Right hindlimb (tissue), 1 donor: ENCODE data around the gene DYNLT1.
"Not testable (repeated sequence)": the region's sequence is repeated elsewhere in the genome, so short reads cannot be mapped to it uniquely, and the experiment has no call there.

Source experiments
- DNase-seq: peaks from one replicate; pipeline ENCODE4 v3.0.0-alpha.2; 2018

DYNLT1 gene

GRCh38 chr6:158662954-158663624 lies 18.5 kb upstream of the DYNLT1 start:
- peak; percentile 69 for DNase-seq

- no peak for DNase-seq
Measured at GRCh38 chr6:158662607-158662953, 18.0 kb upstream of the DYNLT1 start.

- DNase-seq, result no peak
Measured at GRCh38 chr6:158661156-158661685, 16.7 kb upstream of the DYNLT1 start.

- DNase-seq, result no peak
Measured at GRCh38 chr6:158660333-158660754, 15.8 kb upstream of the DYNLT1 start.

- not testable (repeated sequence) for DNase-seq
Measured at GRCh38 chr6:158656986-158657385, 12.4 kb upstream of the DYNLT1 start.

- DNase-seq, result no peak
Measured at GRCh38 chr6:158655569-158656450, 11.3 kb upstream of the DYNLT1 start.

GRCh38 chr6:158654960-158655489 lies 10.5 kb upstream of the DYNLT1 start:
- DNase-seq, result no peak

- peak; percentile 83 for DNase-seq
Measured at GRCh38 chr6:158654498-158654897, 10.0 kb upstream of the DYNLT1 start.

- DNase-seq, result no peak
Measured at GRCh38 chr6:158653577-158654354, 9.2 kb upstream of the DYNLT1 start.

- DNase-seq, result not testable (repeated sequence)
Measured at GRCh38 chr6:158651981-158652737, 7.6 kb upstream of the DYNLT1 start.

GRCh38 chr6:158649289-158650143 lies 5.0 kb upstream of the DYNLT1 start, which contains the start of gene SYTL3:
Gene SYTL3 (plus strand): TSS chr6:158650054. CDS start chr6:158663269, 13,215 bp downstream.
- peak; percentile 42 for DNase-seq

GRCh38 chr6:158648682-158649131 lies 4.2 kb upstream of the DYNLT1 start:
- DNase-seq, result no peak

GRCh38 chr6:158647501-158647900 lies 3.0 kb upstream of the DYNLT1 start:
- no peak for DNase-seq

GRCh38 chr6:158646023-158646910 lies 1.7 kb upstream of the DYNLT1 start:
- no peak for DNase-seq

- DNase-seq, result no peak
Measured at GRCh38 chr6:158645064-158646022, 800 bp upstream of the DYNLT1 start.

GRCh38 chr6:158643836-158644230 lies 710 bp downstream of the DYNLT1 start:
- no peak for DNase-seq

- no peak for DNase-seq
Measured at GRCh38 chr6:158642097-158642601, 2.4 kb downstream of the DYNLT1 start.

GRCh38 chr6:158640519-158640918 lies 4.0 kb downstream of the DYNLT1 start:
- no peak for DNase-seq
